GM21786 (cell line): ENCODE measurements around the gene ALPK3.
A peak's percentile ranks its signal among the peaks of the same experiment; 100 is the strongest.

ENCODE experiments used
- ATAC-seq: cut with Tn5 transposase; IDR thresholded peaks from one replicate; pipeline ENCODE4 v1.9.1; 2021; ENCODE audit not compliant: unreplicated experiment

The ALPK3 gene

GRCh38 chr15:84914909-84915605 lies 97.9 kb downstream of the ALPK3 start:
- peak; percentile 98 for ATAC-seq

GRCh38 chr15:84915606-84915958 lies 98.4 kb downstream of the ALPK3 start:
- no peak for ATAC-seq

DNA sequence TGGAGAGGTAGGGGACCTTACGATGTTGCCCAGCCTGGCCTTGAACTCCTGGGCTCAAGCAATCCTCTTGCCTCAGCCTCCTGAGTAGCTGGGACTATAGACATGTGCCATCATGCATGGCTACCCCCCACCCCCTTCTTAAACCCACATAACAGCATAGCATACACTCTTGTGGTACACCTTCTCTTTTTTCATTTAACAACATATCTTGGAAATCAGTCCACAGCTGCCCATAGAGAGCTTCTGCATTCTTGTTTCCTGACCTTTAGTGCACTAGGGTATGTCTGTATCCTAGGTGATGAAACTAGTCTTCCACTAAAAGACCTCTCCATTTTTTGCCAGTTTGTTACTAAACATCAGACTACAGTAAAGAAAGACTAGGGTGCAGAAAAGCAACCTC lies 100.3 kb downstream of the ALPK3 start:
- no peak for ATAC-seq

DNA sequence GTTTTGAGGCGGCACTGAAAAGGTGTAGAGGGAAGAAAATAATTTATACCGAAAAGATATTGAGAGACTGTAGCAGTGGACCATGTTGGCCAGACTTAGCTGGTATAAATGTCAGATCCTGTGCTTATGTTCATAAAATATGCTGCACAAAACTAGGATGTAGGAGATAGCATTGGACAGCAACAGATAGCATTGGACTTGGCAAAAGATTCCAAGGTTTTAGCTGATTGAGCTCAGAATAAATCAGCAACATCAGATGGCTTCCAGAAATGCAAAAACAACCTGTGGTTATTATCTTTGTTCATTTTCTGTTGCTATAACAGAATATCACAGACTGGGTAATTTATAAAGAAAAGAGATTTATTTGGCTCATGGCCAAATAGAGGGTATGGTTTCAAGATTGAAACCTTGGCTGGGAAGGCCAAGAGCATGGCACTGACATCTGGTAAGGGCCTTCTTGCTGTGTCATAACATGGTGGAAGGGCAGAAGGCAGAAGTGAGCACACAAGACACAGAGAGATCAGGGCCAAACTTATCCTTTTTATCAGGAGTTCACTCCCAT lies 102.0 kb downstream of the ALPK3 start:
- no peak for ATAC-seq

- no peak for ATAC-seq
Observed at GRCh38 chr15:84921121-84921520, 104.0 kb downstream of the ALPK3 start.

- ATAC-seq = no peak
Observed at GRCh38 chr15:84922530-84922929, 105.4 kb downstream of the ALPK3 start.
